ENCODE data around the gene RPS2.
"Not testable (repeated sequence)": the region's sequence is repeated elsewhere in the genome, so short reads cannot be mapped to it uniquely, and the experiment has no call there.

RPS2 gene

DNA sequence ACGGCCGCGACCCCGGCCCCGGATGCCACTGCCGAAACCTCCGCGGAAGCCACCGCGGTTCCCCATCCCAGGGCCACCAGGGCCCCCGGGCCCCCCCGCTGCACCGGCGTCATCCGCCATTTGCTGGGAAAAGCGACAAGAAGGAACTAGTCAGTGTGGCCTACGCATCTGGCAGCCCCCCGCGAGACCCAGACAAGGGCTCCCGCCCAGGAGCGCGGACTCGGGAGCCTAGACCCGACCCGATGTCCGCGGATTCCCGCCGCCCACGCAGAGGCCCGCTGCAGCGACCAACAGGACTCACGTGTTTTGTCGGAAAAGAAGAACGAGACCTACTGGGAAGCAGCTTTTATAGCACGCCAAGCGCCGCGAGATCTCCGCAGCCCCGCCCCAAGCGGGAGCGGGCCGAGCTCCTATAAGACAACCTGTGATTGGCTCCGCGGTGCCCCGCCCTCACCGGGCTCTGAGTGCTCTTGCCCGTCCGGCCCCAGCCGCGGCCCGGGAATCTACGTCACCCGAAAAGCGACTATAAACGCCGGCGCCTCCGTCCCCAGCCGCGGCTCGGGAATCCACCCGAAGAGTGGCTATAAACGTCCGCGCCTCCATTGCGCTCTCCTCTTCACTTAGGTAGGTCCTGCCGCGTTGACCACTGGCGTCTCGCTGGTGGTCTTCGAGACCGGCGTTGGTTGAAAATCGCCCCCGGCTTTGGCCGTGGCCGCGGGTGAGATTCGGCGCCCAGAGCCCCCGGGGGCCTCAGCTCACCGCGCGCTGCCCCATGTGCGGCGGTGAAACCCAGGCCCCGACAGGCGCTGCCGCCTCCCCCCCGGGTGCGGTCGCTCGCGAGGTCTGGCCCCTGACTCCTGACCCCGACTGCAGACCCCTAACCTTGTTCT is at the start of gene RPS2:
Gene RPS2 (minus strand): TSS at position 321 of the 890 bp plus-strand sequence. CDS start 201 bp downstream, at position 120.
- Histone ChIP-seq H3K36me3 (ENCODE audit: insufficient read depth, low read length) (peaks cover 16% of the 10 kb centered on the region; the same call in 1 of the 2 replicates), H3F3A (ENCODE audit: low read depth) (peaks cover 9% of the 10 kb centered on the region; the same call in 1 of the 2 replicates), H3K4me1 (ENCODE audit: insufficient read depth, low read length, poor library complexity, severe bottlenecking) (peaks cover 6% of the 10 kb centered on the region), H3K9me3 (ENCODE audit: insufficient read depth, low read depth, low read length) (no peaks in the 10 kb centered on the region), H4K20me1 (ENCODE audit: insufficient read depth, low read length, poor library complexity, severe bottlenecking) (peaks cover 28% of the 10 kb centered on the region), H3K4me3 (ENCODE audit: low read length, poor library complexity, severe bottlenecking) (peak within 1 kb of the TSS; percentile 85), H3K9me2 (replicated peaks; ENCODE audit: low read depth, low read length) (no peaks in the 10 kb centered on the region), H2AFZ (ENCODE audit: low read length) (peak within 1 kb of the TSS; percentile 81; the same call in 1 of the 2 replicates), H3K27me3 (ENCODE audit: insufficient read depth, low read length, poor library complexity, severe bottlenecking) (peaks cover 9% of the 10 kb centered on the region), H3K4me2 (ENCODE audit: low read depth, low read length, poor library complexity, severe bottlenecking) (peak within 1 kb of the TSS; percentile 79), H3K9ac (ENCODE audit: low read depth, low read length, poor library complexity, severe bottlenecking) (peak within 1 kb of the TSS; percentile 93), H3K79me2 (ENCODE audit: insufficient read depth, low read length) (peaks cover 51% of the 10 kb centered on the region)
- no peak for TF ChIP-seq EZH2phosphoT487 (IDR thresholded peaks at IDR 0.05; ENCODE audit: borderline replicate concordance)
- TF ChIP-seq, protein P1, sequence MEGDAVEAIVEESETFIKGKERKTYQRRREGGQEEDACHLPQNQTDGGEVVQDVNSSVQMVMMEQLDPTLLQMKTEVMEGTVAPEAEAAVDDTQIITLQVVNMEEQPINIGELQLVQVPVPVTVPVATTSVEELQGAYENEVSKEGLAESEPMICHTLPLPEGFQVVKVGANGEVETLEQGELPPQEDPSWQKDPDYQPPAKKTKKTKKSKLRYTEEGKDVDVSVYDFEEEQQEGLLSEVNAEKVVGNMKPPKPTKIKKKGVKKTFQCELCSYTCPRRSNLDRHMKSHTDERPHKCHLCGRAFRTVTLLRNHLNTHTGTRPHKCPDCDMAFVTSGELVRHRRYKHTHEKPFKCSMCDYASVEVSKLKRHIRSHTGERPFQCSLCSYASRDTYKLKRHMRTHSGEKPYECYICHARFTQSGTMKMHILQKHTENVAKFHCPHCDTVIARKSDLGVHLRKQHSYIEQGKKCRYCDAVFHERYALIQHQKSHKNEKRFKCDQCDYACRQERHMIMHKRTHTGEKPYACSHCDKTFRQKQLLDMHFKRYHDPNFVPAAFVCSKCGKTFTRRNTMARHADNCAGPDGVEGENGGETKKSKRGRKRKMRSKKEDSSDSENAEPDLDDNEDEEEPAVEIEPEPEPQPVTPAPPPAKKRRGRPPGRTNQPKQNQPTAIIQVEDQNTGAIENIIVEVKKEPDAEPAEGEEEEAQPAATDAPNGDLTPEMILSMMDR (conservative IDR thresholded peaks at IDR 0.05; ENCODE audit: low read length), result no peak; the same call in 1 of the 2 replicates

DNA sequence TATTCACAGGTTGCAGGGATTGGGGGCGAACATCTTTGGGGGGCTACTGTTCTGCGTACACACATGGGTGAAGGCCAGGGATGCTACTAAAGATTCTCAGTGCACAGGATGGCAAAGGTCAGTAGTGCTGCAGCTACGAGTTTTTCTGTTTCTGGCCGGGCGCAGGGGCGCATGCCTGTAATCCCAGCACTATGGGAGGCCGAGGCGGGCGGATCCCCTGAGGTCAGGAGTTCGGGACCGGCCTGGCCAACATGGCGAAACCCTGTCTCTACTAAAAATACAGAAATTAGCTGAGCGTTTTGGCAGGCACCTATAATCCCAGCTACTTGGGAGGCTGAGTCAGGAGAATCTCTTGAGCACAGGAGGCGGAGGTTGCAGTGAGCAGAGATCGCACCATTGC is 48.9 kb upstream of the RPS2 start:
- no peaks in the 10 kb centered on the region for H3F3A ChIP-seq (ENCODE audit: low read depth)
- no peak overlapping the region for H2AFZ ChIP-seq (ENCODE audit: low read length)
- H3K79me2 ChIP-seq (ENCODE audit: insufficient read depth, low read length), result peaks cover 8% of the 10 kb centered on the region
- H3K9me3 ChIP-seq (ENCODE audit: insufficient read depth, low read depth, low read length), result no peaks in the 10 kb centered on the region
- H3K4me1 ChIP-seq (ENCODE audit: insufficient read depth, low read length, poor library complexity, severe bottlenecking), result peaks cover 7% of the 10 kb centered on the region
- H3K9ac ChIP-seq (ENCODE audit: low read depth, low read length, poor library complexity, severe bottlenecking), result no peak overlapping the region
- no peaks in the 10 kb centered on the region for H3K27me3 ChIP-seq (ENCODE audit: insufficient read depth, low read length, poor library complexity, severe bottlenecking)
- no peak overlapping the region for H3K4me3 ChIP-seq (ENCODE audit: low read length, poor library complexity, severe bottlenecking)
- TF ChIP-seq, protein P1 (conservative IDR thresholded peaks at IDR 0.05; ENCODE audit: low read length), result no peak
- no peak for TF ChIP-seq EZH2phosphoT487 (IDR thresholded peaks at IDR 0.05; ENCODE audit: borderline replicate concordance)
- peaks cover 5% of the 10 kb centered on the region for H4K20me1 ChIP-seq (ENCODE audit: insufficient read depth, low read length, poor library complexity, severe bottlenecking)
- H3K4me2 ChIP-seq (ENCODE audit: low read depth, low read length, poor library complexity, severe bottlenecking), result no peak overlapping the region
- H3K36me3 ChIP-seq (ENCODE audit: insufficient read depth, low read length), result no peaks in the 10 kb centered on the region
- H3K9me2 ChIP-seq (replicated peaks; ENCODE audit: low read depth, low read length), result no peaks in the 10 kb centered on the region

DNA sequence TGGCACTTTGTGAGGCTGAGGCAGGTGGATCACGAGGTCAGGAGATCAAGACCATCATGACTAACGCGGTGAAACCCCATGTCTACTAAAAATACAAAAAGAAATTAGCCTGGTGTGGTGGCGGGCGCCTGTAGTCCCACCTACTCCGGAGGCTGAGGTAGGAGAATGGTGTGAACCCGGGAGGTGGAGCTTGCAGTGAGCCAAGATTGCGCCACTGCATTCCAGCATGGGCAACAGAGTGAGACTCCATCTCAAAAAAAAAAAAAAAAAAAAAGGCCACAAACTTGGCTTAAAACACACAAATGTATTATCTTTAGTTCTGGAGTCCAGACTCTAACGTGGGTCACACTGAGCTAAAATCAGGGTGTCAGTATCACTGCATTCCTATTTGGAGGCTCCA is 47.1 kb upstream of the RPS2 start:
- H3K4me3 ChIP-seq (ENCODE audit: low read length, poor library complexity, severe bottlenecking); H2AFZ ChIP-seq (ENCODE audit: low read length); H3K9me2 ChIP-seq (replicated peaks; ENCODE audit: low read depth, low read length); H3K36me3 ChIP-seq (ENCODE audit: insufficient read depth, low read length); H3F3A ChIP-seq (ENCODE audit: low read depth); H3K9ac ChIP-seq (ENCODE audit: low read depth, low read length, poor library complexity, severe bottlenecking); H3K27me3 ChIP-seq (ENCODE audit: insufficient read depth, low read length, poor library complexity, severe bottlenecking); H3K4me2 ChIP-seq (ENCODE audit: low read depth, low read length, poor library complexity, severe bottlenecking); H3K9me3 ChIP-seq (ENCODE audit: insufficient read depth, low read depth, low read length): not testable (repeated sequence)
- Histone ChIP-seq H3K79me2 (ENCODE audit: insufficient read depth, low read length) (peaks cover 26% of the 10 kb centered on the region), H4K20me1 (ENCODE audit: insufficient read depth, low read length, poor library complexity, severe bottlenecking) (peaks cover 17% of the 10 kb centered on the region), H3K4me1 (ENCODE audit: insufficient read depth, low read length, poor library complexity, severe bottlenecking) (peaks cover 10% of the 10 kb centered on the region)
